ENCODE measurements around the gene POLR1E. TPM values are rescaled to one million over a fixed set of nuclear protein-coding genes. Genes with fewer than 3 reads are reported as not detected.

POLR1E gene
- polyA plus RNA-seq, 1 donor (not counting 4 experiments of a cell fraction or from before 2014, with no cell fraction given): 44.4 TPM

GRCh38 chr9:37550781-37551180, 65.0 kb downstream of the POLR1E start:
- H3K27me3 ChIP-seq (ENCODE audit: control insufficient read depth, extremely low read depth, insufficient read depth, low read length): no peaks in the 10 kb centered on the region
- H3K27ac ChIP-seq (ENCODE audit: control insufficient read depth, insufficient read depth, low read length): no peak overlapping the region
- DNase-seq (ENCODE audit: low read depth, low spot score): no peak
- dilution Hi-C loops (cut with MboI; ENCODE audit: extremely low pct_ligation_motif_present, low sequenced_read_pairs): no loop called here
- FAIRE-seq: no peak
- no peak overlapping the region for H3K4me3 ChIP-seq (ENCODE audit: control insufficient read depth in 2 of 3, extremely low read depth in 1 of 3, insufficient read depth in 2 of 3, low read depth in 1 of 3, low read length in 3 of 3)
- no peaks in the 10 kb centered on the region for H3K79me2 ChIP-seq (ENCODE audit: control insufficient read depth, insufficient read depth, low read length)
- no peak overlapping the region for H3K9ac ChIP-seq (ENCODE audit: control insufficient read depth, extremely low read depth, insufficient read depth, low read length)
- TF ChIP-seq CTCF (optimal IDR thresholded peaks at IDR 0.05 in 1 of 3, IDR thresholded peaks at IDR 0.05 in 1 of 3, conservative IDR thresholded peaks at IDR 0.05 in 1 of 3; ENCODE audit: extremely low read depth in 1 of 3, insufficient read depth in 2 of 3, low read length in 3 of 3) (no peak), EZH2 (IDR thresholded peaks at IDR 0.05; ENCODE audit: low read length) (no peak)
- no peaks in the 10 kb centered on the region for H4K20me1 ChIP-seq (ENCODE audit: control insufficient read depth, extremely low read depth, insufficient read depth, low read length)
- no peaks in the 10 kb centered on the region for H3K4me1 ChIP-seq (ENCODE audit: control insufficient read depth, extremely low read depth, insufficient read depth, low read length)
- no peak overlapping the region for H2AFZ ChIP-seq (ENCODE audit: control insufficient read depth, low read length)
- no peaks in the 10 kb centered on the region for H3K36me3 ChIP-seq (ENCODE audit: control insufficient read depth in 2 of 2, extremely low read depth in 1 of 2, insufficient read depth in 2 of 2, low read length in 2 of 2)
- no peak overlapping the region for H3K4me2 ChIP-seq (ENCODE audit: control insufficient read depth, extremely low read depth, insufficient read depth, low read depth, low read length)
- H3K9me3 ChIP-seq (ENCODE audit: control insufficient read depth, low read depth, low read length): no peaks in the 10 kb centered on the region
- H3K9me1 ChIP-seq (ENCODE audit: control insufficient read depth, extremely low read depth, insufficient read depth, low read length): no peaks in the 10 kb centered on the region

DNA sequence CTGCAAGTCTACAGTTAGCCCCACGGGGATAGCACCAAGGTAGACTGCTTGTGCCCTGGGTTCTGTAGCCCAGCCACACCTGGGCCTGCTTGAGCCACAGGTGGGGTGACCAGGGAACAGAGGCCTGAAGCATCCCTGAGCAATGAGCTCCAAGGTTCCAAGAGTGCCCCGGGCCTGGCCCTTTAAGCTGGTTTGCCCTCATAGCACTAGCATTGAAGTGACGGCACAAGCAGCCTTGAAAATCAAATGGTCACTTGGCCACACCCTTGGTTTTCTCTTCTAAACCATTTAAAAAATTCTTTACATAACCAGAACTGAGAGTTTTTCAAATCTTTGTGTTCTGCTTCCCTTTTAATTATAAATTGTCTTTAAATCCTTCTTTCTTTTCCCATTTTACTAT, 65.7 kb downstream of the POLR1E start:
- FAIRE-seq (no peak), DNase-seq (ENCODE audit: low read depth, low spot score) (no peak)
- no peak overlapping the region for H3K27ac ChIP-seq (ENCODE audit: control insufficient read depth, insufficient read depth, low read length)
- no peak for TF ChIP-seq EZH2 (IDR thresholded peaks at IDR 0.05; ENCODE audit: low read length)
- TF ChIP-seq CTCF (optimal IDR thresholded peaks at IDR 0.05 in 1 of 3, IDR thresholded peaks at IDR 0.05 in 1 of 3, conservative IDR thresholded peaks at IDR 0.05 in 1 of 3; ENCODE audit: extremely low read depth in 1 of 3, insufficient read depth in 2 of 3, low read length in 3 of 3): no peak
- H3K36me3 ChIP-seq (ENCODE audit: control insufficient read depth in 2 of 2, extremely low read depth in 1 of 2, insufficient read depth in 2 of 2, low read length in 2 of 2): no peaks in the 10 kb centered on the region
- H4K20me1 ChIP-seq (ENCODE audit: control insufficient read depth, extremely low read depth, insufficient read depth, low read length): no peaks in the 10 kb centered on the region
- no peaks in the 10 kb centered on the region for H3K9me1 ChIP-seq (ENCODE audit: control insufficient read depth, extremely low read depth, insufficient read depth, low read length)
- no peaks in the 10 kb centered on the region for H3K27me3 ChIP-seq (ENCODE audit: control insufficient read depth, extremely low read depth, insufficient read depth, low read length)
- H3K4me2 ChIP-seq (ENCODE audit: control insufficient read depth, extremely low read depth, insufficient read depth, low read depth, low read length): no peak overlapping the region
- no peaks in the 10 kb centered on the region for H3K79me2 ChIP-seq (ENCODE audit: control insufficient read depth, insufficient read depth, low read length)
- H3K4me3 ChIP-seq (ENCODE audit: control insufficient read depth in 2 of 3, extremely low read depth in 1 of 3, insufficient read depth in 2 of 3, low read depth in 1 of 3, low read length in 3 of 3): no peak overlapping the region
- no peak overlapping the region for H3K9ac ChIP-seq (ENCODE audit: control insufficient read depth, extremely low read depth, insufficient read depth, low read length)
- no peaks in the 10 kb centered on the region for H3K9me3 ChIP-seq (ENCODE audit: control insufficient read depth, low read depth, low read length)
- dilution Hi-C loops (cut with MboI; ENCODE audit: extremely low pct_ligation_motif_present, low sequenced_read_pairs): no loop called here
- H2AFZ ChIP-seq (ENCODE audit: control insufficient read depth, low read length): no peak overlapping the region
- no peaks in the 10 kb centered on the region for H3K4me1 ChIP-seq (ENCODE audit: control insufficient read depth, extremely low read depth, insufficient read depth, low read length)

Measured in keratinocyte (primary cell).